SK-N-SH (cell line): ENCODE data around the gene ZC2HC1C. TPM values are rescaled to one million over a fixed set of nuclear protein-coding genes. Genes with fewer than 3 reads are reported as not detected.

Source experiments
- CTCF ChIA-PET: fragments of 300-600, 350-600 bp; formaldehyde crosslinking; extraction: SDS; loops from one replicate; lab custom pipeline; 2021; lab: Yijun Ruan, JAX
- POLR2A ChIA-PET: fragments of 350-600 bp; sonication (Branson Sonifier 250); formaldehyde crosslinking; extraction: SDS; loops from one replicate; lab custom pipeline; 2020; ENCODE audit warnings: antibody characterized with exemption, inconsistent platforms; lab: Yijun Ruan, JAX
- DNase-seq: peaks from one replicate; pipeline ENCODE4 v3.0.0; 2012
- H2AFZ ChIP-seq: fragments of 200-600 bp; sonication (generic); 2 replicates; pipeline ENCODE4 v1.8.1; 2016; ENCODE audit warnings: antibody characterized with exemption, mild to moderate bottlenecking, low read depth
- H3F3A ChIP-seq: fragments of 200-600 bp; sonication (generic); replicated peaks from 2 replicates; pipeline ENCODE3; 2016; ENCODE audit warnings: antibody characterized with exemption, mild to moderate bottlenecking; ENCODE audit not compliant: insufficient read depth
- H3K27ac ChIP-seq, 2 experiments: fragments of 200-500 bp in 1 of 2; fragments of 200-600 bp in 1 of 2; sonication (Bioruptor generic) in 1 of 2; sonication (generic), shearing (Covaris generic) in 1 of 2; 2 replicates each; pipeline versions ENCODE4 v1.5.1 to v1.6.1; 2014 to 2016; ENCODE audit warnings: low read depth in 2 of 2, inconsistent platforms in 1 of 2, low read length in 1 of 2, mild to moderate bottlenecking in 1 of 2, mixed read lengths in 1 of 2
- H3K27me3 ChIP-seq: fragments of 200-600 bp; sonication (generic), shearing (Covaris generic); 2 replicates; pipeline ENCODE4 v1.6.1; 2016; ENCODE audit warnings: mixed run types; ENCODE audit not compliant: insufficient read depth
- H3K36me3 ChIP-seq, 2 experiments: fragments of 200-500 bp in 1 of 2; fragments of 200-600 bp in 1 of 2; sonication (Bioruptor generic) in 1 of 2; sonication (generic) in 1 of 2; replicated peaks in 1 of 2; 2 replicates each; pipeline versions ENCODE3 to v1.5.1; 2014 to 2016; ENCODE audit warnings: low read length in 1 of 2, mild to moderate bottlenecking in 1 of 2; ENCODE audit not compliant: insufficient read depth in 2 of 2, control insufficient read depth in 1 of 2
- H3K4me1 ChIP-seq, 2 experiments: fragments of 200-500 bp in 1 of 2; fragments of 200-600 bp in 1 of 2; sonication (Bioruptor generic) in 1 of 2; sonication (generic), shearing (Covaris generic) in 1 of 2; 2 replicates each; pipeline versions ENCODE4 v1.5.1 to v1.6.1; 2014 to 2016; ENCODE audit warnings: low read depth in 1 of 2, low read length in 1 of 2, mixed run types in 1 of 2; ENCODE audit not compliant: insufficient read depth in 2 of 2, control insufficient read depth in 1 of 2
- H3K4me2 ChIP-seq: fragments of 200-600 bp; sonication (generic), shearing (Covaris generic); 2 replicates; pipeline ENCODE4 v1.6.1; 2017; ENCODE audit warnings: mixed run types
- H3K4me3 ChIP-seq, 2 experiments: fragments of 200-500 bp in 1 of 2; fragments of 200-600 bp in 1 of 2; sonication (Bioruptor generic) in 1 of 2; sonication (generic), shearing (Covaris generic) in 1 of 2; 2 replicates each; pipeline versions ENCODE4 v1.5.1 to v1.8.1; 2014 to 2016; ENCODE audit warnings: low read depth in 2 of 2, inconsistent platforms in 1 of 2, low read length in 1 of 2, mild to moderate bottlenecking in 1 of 2, mixed read lengths in 1 of 2, moderate library complexity in 1 of 2
- H3K79me2 ChIP-seq: fragments of 200-600 bp; sonication (generic); 2 replicates; pipeline ENCODE4 v1.8.1; 2017; ENCODE audit warnings: mild to moderate bottlenecking; ENCODE audit not compliant: insufficient read depth
- H3K9ac ChIP-seq: fragments of 200-600 bp; sonication (generic); 2 replicates; pipeline ENCODE4 v1.6.1; 2017; ENCODE audit warnings: mixed run types
- H3K9me2 ChIP-seq: fragments of 200-600 bp; sonication (generic); 2 replicates; pipeline ENCODE4 v1.6.1; 2017; ENCODE audit warnings: mixed run types
- H3K9me3 ChIP-seq: fragments of 200-600 bp; sonication (generic); 2 replicates; pipeline ENCODE4 v1.6.1; 2017; ENCODE audit warnings: mixed run types, mild to moderate bottlenecking, moderate library complexity
- H4K20me1 ChIP-seq: fragments of 200-600 bp; sonication (generic); 2 replicates; pipeline ENCODE4 v1.6.1; 2017; ENCODE audit warnings: mild to moderate bottlenecking, mixed run types; ENCODE audit not compliant: insufficient read depth
- CHD2 ChIP-seq: fragments of 150-350 bp; IDR thresholded peaks from 2 replicates; pipeline ENCODE4 v1.6.1; 2018; ENCODE audit warnings: low read length; ENCODE audit not compliant: partially characterized antibody
- CTCF ChIP-seq: fragments of 200-600 bp; sonication (generic); IDR thresholded peaks from 2 replicates; pipeline ENCODE4 v1.6.1; 2017; ENCODE audit warnings: antibody characterized with exemption, mild to moderate bottlenecking, moderate library complexity
- ELF1 ChIP-seq: IDR thresholded peaks from 2 replicates; pipeline ENCODE4 v1.4.0; 2012
- EP300 ChIP-seq, 2 experiments: IDR thresholded peaks; 2 replicates each; pipeline versions ENCODE4 v1.4.0 to v1.6.1; 2012; ENCODE audit warnings: borderline replicate concordance in 1 of 2, low read depth in 1 of 2, low read length in 1 of 2
- EZH2phosphoT487 ChIP-seq: fragments of 200-600 bp; sonication (generic); IDR thresholded peaks from 2 replicates; pipeline ENCODE4 v1.6.1; 2017; ENCODE audit warnings: low read depth, mixed run types, mild to moderate bottlenecking, antibody characterized with exemption, moderate library complexity, borderline replicate concordance
- FOSL2 ChIP-seq: IDR thresholded peaks from 2 replicates; pipeline ENCODE4 v1.4.0; 2012; ENCODE audit warnings: low read depth, mild to moderate bottlenecking, moderate library complexity, borderline replicate concordance
- FOXJ3 ChIP-seq: sonication (generic); formaldehyde crosslinking; IDR thresholded peaks from 2 replicates; pipeline ENCODE4 v1.5.1; 2020; ENCODE audit warnings: mild to moderate bottlenecking, missing genetic modification reagents
- FOXM1 ChIP-seq: IDR thresholded peaks from 2 replicates; pipeline ENCODE4 v1.4.0; 2012; ENCODE audit warnings: low read depth, mild to moderate bottlenecking
- GABPA ChIP-seq: IDR thresholded peaks from 2 replicates; pipeline ENCODE4 v1.4.0; 2012; ENCODE audit warnings: low read depth, mild to moderate bottlenecking
- IRF3 ChIP-seq: fragments of 150-350 bp; IDR thresholded peaks from 2 replicates; pipeline ENCODE4 v1.6.1; 2016; ENCODE audit warnings: mild to moderate bottlenecking, low read depth, low read length
- JUND ChIP-seq: IDR thresholded peaks from 2 replicates; pipeline ENCODE4 v1.4.0; 2012
- MAX ChIP-seq: IDR thresholded peaks from 2 replicates; pipeline ENCODE4 v1.4.0; 2012; ENCODE audit warnings: low read depth
- MEF2A ChIP-seq: IDR thresholded peaks from 2 replicates; pipeline ENCODE4 v1.4.0; 2012; ENCODE audit warnings: low read depth, borderline replicate concordance
- MXI1 ChIP-seq: IDR thresholded peaks from 2 replicates; pipeline ENCODE4 v1.6.1; 2012; ENCODE audit warnings: mild to moderate bottlenecking, low read depth, low read length, improper control_type of control experiment
- NFIC ChIP-seq: IDR thresholded peaks from 2 replicates; pipeline ENCODE4 v1.4.0; 2012; ENCODE audit warnings: borderline replicate concordance
- NRF1 ChIP-seq: IDR thresholded peaks from 2 replicates; pipeline ENCODE4 v1.6.1; 2012; ENCODE audit warnings: low read depth, mild to moderate bottlenecking, low read length
- PBX3 ChIP-seq: IDR thresholded peaks from 2 replicates; pipeline ENCODE4; 2012
- POLR2AphosphoS5 ChIP-seq: IDR thresholded peaks from 2 replicates; pipeline ENCODE4 v1.6.1; 2012; ENCODE audit warnings: low read depth, low read length
- RAD21 ChIP-seq: IDR thresholded peaks from 2 replicates; pipeline ENCODE4 v1.6.1; 2012; ENCODE audit warnings: mild to moderate bottlenecking, low read length
- RCOR1 ChIP-seq: fragments of 150-350 bp; IDR thresholded peaks from 2 replicates; pipeline ENCODE4 v1.6.1; 2017; ENCODE audit warnings: antibody characterized with exemption, low read length
- RFX5 ChIP-seq: IDR thresholded peaks from 2 replicates; pipeline ENCODE4 v1.6.1; 2012; ENCODE audit warnings: mild to moderate bottlenecking, improper control_type of control experiment, low read length
- RXRA ChIP-seq: IDR thresholded peaks from 2 replicates; pipeline ENCODE4 v1.4.0; 2012; ENCODE audit warnings: low read depth, mild to moderate bottlenecking, borderline replicate concordance
- SMC3 ChIP-seq: IDR thresholded peaks from 2 replicates; pipeline ENCODE4 v1.6.1; 2012; ENCODE audit warnings: low read depth, low read length, improper control_type of control experiment
- TCF12 ChIP-seq: IDR thresholded peaks from 2 replicates; pipeline ENCODE4 v1.4.0; 2012
- TEAD4 ChIP-seq: IDR thresholded peaks from 2 replicates; pipeline ENCODE4 v1.4.0; 2012; ENCODE audit warnings: mild to moderate bottlenecking, borderline replicate concordance; ENCODE audit not compliant: insufficient read depth
- USF2 ChIP-seq: fragments of 150-350 bp; IDR thresholded peaks from 2 replicates; pipeline ENCODE4 v1.6.1; 2017; ENCODE audit warnings: antibody characterized with exemption, low read length, low read depth, borderline replicate concordance
- WGBS: methylation state at CpG from one replicate; pipeline ENCODE4 v1.1.6; 2017; ENCODE audit warnings: low lambda C conversion rate; 5-methylcytosine and 5-hydroxymethylcytosine counted together
- polyA plus RNA-seq, 3 experiments: library from polyadenylated mRNA; depleted of rRNA; stranded (reverse); fragments of >200 nt; gene quantifications; 2 replicates each; pipeline ENCODE4 v1.2.3, GENCODE V29; 2012

ZC2HC1C gene
- polyA plus RNA-seq, 1 of the 3 experiments (the other 2 are of a cell fraction): 1.2 TPM

- ChIA-PET CTCF (interaction anchor here (1.0 to 15.6 kb wide), 5 partner anchors 13 to 222 kb away, joined by 4 to 290 read pairs (median 7); partner anchors contain the start of gene ACYP1), POLR2A (interaction anchor here (1.1 kb wide), 1 partner anchor 44 kb away, joined by 3 read pairs; the partner anchor contains the start of gene NEK9)
- TF ChIP-seq NRF1: no peak
- TF ChIP-seq CHD2: no peak
- Histone ChIP-seq H3K27me3 (no peaks in the 10 kb centered on the region), H3K9me2 (no peaks in the 10 kb centered on the region), H3K9me3 (no peaks in the 10 kb centered on the region), H3K9ac (no peak overlapping the region), H3K79me2 (no peaks in the 10 kb centered on the region), H3K4me3 (no peak overlapping the region), H3K36me3 (peaks cover 42 to 64% of the 10 kb centered on the region in 2 experiments), H3K4me2 (no peak overlapping the region), H3F3A (no peaks in the 10 kb centered on the region), H3K4me1 (peaks cover 0 to 6% of the 10 kb centered on the region in 2 experiments; a peak in 1 of 4 replicates), H3K27ac (no peak overlapping the region), H4K20me1 (no peaks in the 10 kb centered on the region), H2AFZ (no peak overlapping the region)
- DNase-seq: no peak
- 95% methylated on average over 1 of the region's 1 CpG for WGBS
Observed at GRCh38 chr14:75083271-75083670, 13.8 kb downstream of the ZC2HC1C start.

- Histone ChIP-seq H3K4me1 (peaks cover 0 to 2% of the 10 kb centered on the region in 2 experiments; a peak in 1 of 4 replicates), H3K9ac (no peak overlapping the region), H3F3A (no peaks in the 10 kb centered on the region), H4K20me1 (no peaks in the 10 kb centered on the region), H3K4me2 (no peak overlapping the region), H3K4me3 (no peak overlapping the region), H3K27ac (no peak overlapping the region), H3K36me3 (peaks cover 42 to 65% of the 10 kb centered on the region in 2 experiments), H3K27me3 (no peaks in the 10 kb centered on the region), H2AFZ (no peak overlapping the region), H3K9me2 (no peaks in the 10 kb centered on the region), H3K79me2 (no peaks in the 10 kb centered on the region), H3K9me3 (no peaks in the 10 kb centered on the region)
- no peak for DNase-seq
- ChIA-PET CTCF (interaction anchor here (0.9 to 15.6 kb wide), 6 partner anchors 14 to 477 kb away, joined by 4 to 290 read pairs (median 5); partner anchors contain the start of gene ACYP1), POLR2A (no interaction called here)
- 87% methylated on average over 5 of the region's 5 CpGs for WGBS
- no peak for TF ChIP-seq FOSL2
- TF ChIP-seq PBX3: no peak
- no peak for TF ChIP-seq FOXJ3 (CRISPR knock-in tag)
- no peak for TF ChIP-seq NRF1
- no peak for TF ChIP-seq ELF1
- no peak for TF ChIP-seq GABPA
- no peak for TF ChIP-seq MAX
- TF ChIP-seq JUND: no peak
- TF ChIP-seq RFX5: no peak
- TF ChIP-seq POLR2AphosphoS5: no peak
- no peak for TF ChIP-seq FOXM1
- no peak for TF ChIP-seq EZH2phosphoT487
- TF ChIP-seq RAD21: peak; percentile 37
- no peak for TF ChIP-seq TEAD4
- TF ChIP-seq EP300 (IDR thresholded peaks at IDR 0.05; ENCODE audit: borderline replicate concordance in 1 of 2, low read depth in 1 of 2, low read length in 1 of 2): no peak
- no peak for TF ChIP-seq TCF12
- no peak for TF ChIP-seq RCOR1
- no peak for TF ChIP-seq MXI1
- TF ChIP-seq RXRA: no peak
- no peak for TF ChIP-seq USF2
- TF ChIP-seq MEF2A: no peak
- peak; percentile 29; the same call in 1 of the 2 replicates for TF ChIP-seq SMC3
- no peak for TF ChIP-seq NFIC
- no peak for TF ChIP-seq IRF3
- TF ChIP-seq CTCF: peak; percentile 26
Observed at GRCh38 chr14:75084513-75084912, 15.1 kb downstream of the ZC2HC1C start.
